ENCODE results near the gene MICU1.

DNA sequence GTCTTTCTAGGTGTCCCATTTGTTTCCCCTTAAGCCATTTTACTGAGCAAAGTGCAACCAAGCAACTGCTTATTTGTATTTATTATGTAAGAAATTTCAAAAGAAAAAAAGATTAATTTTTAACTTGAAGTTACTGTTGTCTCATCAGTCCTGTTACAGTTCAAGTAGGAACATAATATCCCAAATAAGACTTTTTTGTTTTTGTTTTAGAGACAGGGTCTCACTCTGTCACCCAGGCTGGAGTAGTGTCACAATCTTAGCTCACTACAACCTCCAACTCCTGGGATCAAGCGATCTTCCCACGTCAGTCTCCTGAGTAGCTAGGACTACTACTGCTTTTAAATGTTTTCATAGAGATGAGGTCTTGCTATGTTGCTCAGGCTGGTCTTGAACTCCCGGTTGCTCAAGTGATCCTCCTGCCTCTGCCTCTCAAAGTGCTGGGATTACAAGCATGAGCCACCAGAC, 101.9 kb downstream of the MICU1 start:
- TF ChIP-seq, protein P1, sequence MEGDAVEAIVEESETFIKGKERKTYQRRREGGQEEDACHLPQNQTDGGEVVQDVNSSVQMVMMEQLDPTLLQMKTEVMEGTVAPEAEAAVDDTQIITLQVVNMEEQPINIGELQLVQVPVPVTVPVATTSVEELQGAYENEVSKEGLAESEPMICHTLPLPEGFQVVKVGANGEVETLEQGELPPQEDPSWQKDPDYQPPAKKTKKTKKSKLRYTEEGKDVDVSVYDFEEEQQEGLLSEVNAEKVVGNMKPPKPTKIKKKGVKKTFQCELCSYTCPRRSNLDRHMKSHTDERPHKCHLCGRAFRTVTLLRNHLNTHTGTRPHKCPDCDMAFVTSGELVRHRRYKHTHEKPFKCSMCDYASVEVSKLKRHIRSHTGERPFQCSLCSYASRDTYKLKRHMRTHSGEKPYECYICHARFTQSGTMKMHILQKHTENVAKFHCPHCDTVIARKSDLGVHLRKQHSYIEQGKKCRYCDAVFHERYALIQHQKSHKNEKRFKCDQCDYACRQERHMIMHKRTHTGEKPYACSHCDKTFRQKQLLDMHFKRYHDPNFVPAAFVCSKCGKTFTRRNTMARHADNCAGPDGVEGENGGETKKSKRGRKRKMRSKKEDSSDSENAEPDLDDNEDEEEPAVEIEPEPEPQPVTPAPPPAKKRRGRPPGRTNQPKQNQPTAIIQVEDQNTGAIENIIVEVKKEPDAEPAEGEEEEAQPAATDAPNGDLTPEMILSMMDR (IDR thresholded peaks at IDR 0.05): no peak
- TF ChIP-seq POLR2A (IDR thresholded peaks at IDR 0.05): no peak
- no peak for TF ChIP-seq EP300 (IDR thresholded peaks at IDR 0.05)

Data from sigmoid colon (tissue), 4 donors.